ENCODE results near the gene KMT2A. TPM values are rescaled to one million over a fixed set of nuclear protein-coding genes. Genes with fewer than 3 reads are reported as not detected.

KMT2A gene
- total RNA-seq, 3 donors from 2014 or later = 49.0 to 89.3 (median 51.4) TPM

- ATAC-seq (peak; percentile 55), DNase-seq (peak in 1 of 3 donors; percentile 16)
- peaks cover 18% of the 10 kb centered on the region for H3K4me1 ChIP-seq (ENCODE audit: low read depth)
- no peak for TF ChIP-seq CTCF (IDR thresholded peaks at IDR 0.05)
- intact Hi-C loops (cut with DNase I, micrococcal nuclease) = no loop called here
- no peaks in the 10 kb centered on the region for H3K36me3 ChIP-seq (ENCODE audit: low read depth)
- H3K4me3 ChIP-seq = peak overlapping the region; percentile 97
- H3K9me3 ChIP-seq = no peaks in the 10 kb centered on the region
These were observed 136.8 kb downstream of the KMT2A start for GRCh38 chr11:118572981-118573550.

GRCh38 chr11:118574636-118575035 is 138.3 kb downstream of the KMT2A start:
- no peaks in the 10 kb centered on the region for H3K9me3 ChIP-seq
- intact Hi-C loops (cut with DNase I, micrococcal nuclease) = no loop called here
- peaks cover 18% of the 10 kb centered on the region for H3K4me1 ChIP-seq (ENCODE audit: low read depth)
- no peak overlapping the region for H3K4me3 ChIP-seq
- ATAC-seq = no peak
- no peak for TF ChIP-seq CTCF (IDR thresholded peaks at IDR 0.05)
- DNase-seq = no peak
- no peaks in the 10 kb centered on the region for H3K36me3 ChIP-seq (ENCODE audit: low read depth)

Other genes with a start within 250 kb of the KMT2A start
- 10 to 100 TPM in 1 of 3 donors, 1 to 10 TPM in 2; 7.5 to 15.0 (median 7.7) TPM for gene JAML, start 211.5 kb upstream of the KMT2A start, total RNA-seq
- gene MPZL3, start 184.1 kb upstream of the KMT2A start, total RNA-seq = 10 to 100 TPM in 1 of 3 donors, 1 to 10 TPM in 2; 4.9 to 19.6 (median 9.0) TPM
- 10 to 100 TPM; 34.4 to 83.1 (median 72.4) TPM for gene MPZL2, start 172.2 kb upstream of the KMT2A start, total RNA-seq
- 1 to 10 TPM; 6.3 to 9.7 (median 9.7) TPM for gene CD3E, start 131.8 kb upstream of the KMT2A start, total RNA-seq
- gene CD3D, start 93.8 kb upstream of the KMT2A start, total RNA-seq = 1 to 10 TPM; 4.9 to 8.1 (median 7.7) TPM
- gene CD3G, start 92.1 kb upstream of the KMT2A start, total RNA-seq = 1 to 10 TPM; 2.8 to 5.1 (median 4.2) TPM
- gene UBE4A, start 76.9 kb upstream of the KMT2A start, total RNA-seq = 10 to 100 TPM; 42.3 to 50.1 (median 46.1) TPM
- 100 to 1,000 TPM; 224 to 287 (median 262) TPM for gene ATP5MG, start 34.9 kb upstream of the KMT2A start, total RNA-seq
- 1 to 10 TPM in 2 of 3 donors, under 1 TPM in 1; 0.63 to 1.3 (median 1.2) TPM for gene TTC36, start 91.0 kb downstream of the KMT2A start, total RNA-seq
- 10 to 100 TPM in 1 of 3 donors, 1 to 10 TPM in 2; 7.8 to 18.0 (median 8.5) TPM for gene TMEM25, start 94.7 kb downstream of the KMT2A start, total RNA-seq
- gene IFT46, start 129.4 kb downstream of the KMT2A start, total RNA-seq = 10 to 100 TPM; 10.7 to 23.0 (median 12.8) TPM
- gene ARCN1, start 135.9 kb downstream of the KMT2A start, total RNA-seq = 100 to 1,000 TPM; 126 to 134 (median 130) TPM
- 100 to 1,000 TPM in 2 of 3 donors, 10 to 100 TPM in 1; 79.4 to 116 (median 115) TPM for gene PHLDB1, start 171.1 kb downstream of the KMT2A start, total RNA-seq
- 1 to 10 TPM; 1.1 to 3.9 (median 2.2) TPM for gene TREH, start 243.2 kb downstream of the KMT2A start, total RNA-seq

All from mucosa of descending colon (tissue), 3 donors.